ENCODE data around the gene HBZ.
"Not testable (repeated sequence)": the region's sequence is repeated elsewhere in the genome, so short reads cannot be mapped to it uniquely, and the experiment has no call there.

GRCh38 chr16:153550-154216 is 1.2 kb downstream of the HBZ start:
- TF ChIP-seq, protein P1, sequence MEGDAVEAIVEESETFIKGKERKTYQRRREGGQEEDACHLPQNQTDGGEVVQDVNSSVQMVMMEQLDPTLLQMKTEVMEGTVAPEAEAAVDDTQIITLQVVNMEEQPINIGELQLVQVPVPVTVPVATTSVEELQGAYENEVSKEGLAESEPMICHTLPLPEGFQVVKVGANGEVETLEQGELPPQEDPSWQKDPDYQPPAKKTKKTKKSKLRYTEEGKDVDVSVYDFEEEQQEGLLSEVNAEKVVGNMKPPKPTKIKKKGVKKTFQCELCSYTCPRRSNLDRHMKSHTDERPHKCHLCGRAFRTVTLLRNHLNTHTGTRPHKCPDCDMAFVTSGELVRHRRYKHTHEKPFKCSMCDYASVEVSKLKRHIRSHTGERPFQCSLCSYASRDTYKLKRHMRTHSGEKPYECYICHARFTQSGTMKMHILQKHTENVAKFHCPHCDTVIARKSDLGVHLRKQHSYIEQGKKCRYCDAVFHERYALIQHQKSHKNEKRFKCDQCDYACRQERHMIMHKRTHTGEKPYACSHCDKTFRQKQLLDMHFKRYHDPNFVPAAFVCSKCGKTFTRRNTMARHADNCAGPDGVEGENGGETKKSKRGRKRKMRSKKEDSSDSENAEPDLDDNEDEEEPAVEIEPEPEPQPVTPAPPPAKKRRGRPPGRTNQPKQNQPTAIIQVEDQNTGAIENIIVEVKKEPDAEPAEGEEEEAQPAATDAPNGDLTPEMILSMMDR (conservative IDR thresholded peaks at IDR 0.05 in 1 of 2, IDR thresholded peaks at IDR 0.05 in 1 of 2; ENCODE audit: extremely low read depth in 1 of 2, insufficient read depth in 1 of 2, low read depth in 1 of 2, low read length in 2 of 2): not testable (repeated sequence)
- not testable (repeated sequence) for TF ChIP-seq EZH2 (IDR thresholded peaks at IDR 0.05; ENCODE audit: borderline replicate concordance, low read length)

Data from mammary epithelial cell (primary cell).